Measurements from ENCODE around the gene IL31RA.

Gene IL31RA

DNA sequence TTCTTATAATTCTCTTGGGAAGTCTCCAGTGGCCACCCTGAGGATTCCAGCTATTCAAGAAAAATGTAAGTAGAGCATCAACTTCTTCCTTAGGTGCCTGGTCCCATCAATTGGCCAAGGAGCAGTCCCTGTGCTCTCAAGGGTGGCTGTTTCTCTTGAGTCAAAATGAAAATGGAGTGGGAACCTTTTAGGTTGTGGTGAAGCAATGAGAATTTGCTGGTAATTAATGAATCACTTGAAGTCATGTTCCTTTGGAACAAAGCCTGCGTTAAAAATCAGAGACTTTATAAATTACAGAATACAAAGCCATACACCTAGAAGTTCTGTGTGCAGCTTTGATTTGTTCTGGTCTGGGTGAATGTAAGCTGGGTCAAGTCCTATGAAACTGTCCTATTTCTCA lies 48.9 kb downstream of the IL31RA start:
- no peak for DNase-seq (ENCODE audit: extremely low read depth in 1 of 2, low read depth in 1 of 2)

DNA sequence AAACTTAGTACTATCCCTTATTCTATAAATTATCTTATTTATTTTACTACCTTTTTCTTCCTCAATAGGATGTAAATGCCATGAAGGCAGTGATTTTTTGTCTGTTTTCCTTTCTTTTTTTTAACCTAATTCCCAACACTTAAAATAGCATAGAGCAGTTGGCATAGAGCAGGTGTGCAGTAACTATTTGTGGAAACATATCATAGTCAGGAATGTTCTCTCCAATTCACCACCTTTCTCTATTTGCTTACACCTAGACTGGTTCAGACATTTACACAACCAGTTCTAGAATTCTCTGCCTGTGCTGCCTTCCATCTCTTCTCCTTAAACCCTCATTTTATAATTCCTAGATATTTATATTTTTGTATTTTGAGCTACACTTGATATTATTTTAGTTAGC lies 49.6 kb downstream of the IL31RA start:
- no peak for DNase-seq (ENCODE audit: extremely low read depth in 1 of 2, low read depth in 1 of 2)

GRCh38 chr5:55902696-55903095 lies 51.5 kb downstream of the IL31RA start:
- DNase-seq (ENCODE audit: extremely low read depth in 1 of 2, low read depth in 1 of 2): no peak

DNA sequence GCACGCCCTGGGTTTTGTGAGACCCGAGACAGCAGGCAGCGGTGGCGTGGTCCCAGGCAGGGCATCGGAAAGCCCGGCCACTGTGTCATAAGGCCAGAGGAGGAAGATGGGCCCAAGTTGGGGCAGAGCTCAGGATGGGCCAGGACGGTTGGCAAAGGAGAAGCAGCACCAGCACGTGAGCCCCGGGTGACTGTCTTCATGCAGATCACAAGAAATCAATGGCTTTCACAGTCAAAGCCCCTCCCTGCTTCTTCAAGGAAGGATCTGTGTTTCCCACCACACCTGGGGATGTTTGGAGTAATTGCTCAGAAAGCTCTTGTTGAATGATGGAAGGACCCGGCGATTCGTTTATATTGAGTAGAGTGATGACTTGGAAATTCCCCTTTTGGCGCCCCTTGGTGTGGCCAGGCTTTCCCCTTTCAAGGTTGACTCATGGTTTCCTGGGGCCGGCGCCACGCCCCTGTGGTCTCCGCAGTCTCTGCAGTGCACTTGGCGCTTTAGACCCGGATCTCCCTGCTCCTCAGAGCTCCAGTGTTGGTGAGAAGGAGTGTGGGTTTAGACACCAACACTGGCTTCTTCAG lies 52.1 kb downstream of the IL31RA start:
- peak; percentile 23 to 44 for DNase-seq (ENCODE audit: extremely low read depth in 1 of 2, low read depth in 1 of 2)

DNA sequence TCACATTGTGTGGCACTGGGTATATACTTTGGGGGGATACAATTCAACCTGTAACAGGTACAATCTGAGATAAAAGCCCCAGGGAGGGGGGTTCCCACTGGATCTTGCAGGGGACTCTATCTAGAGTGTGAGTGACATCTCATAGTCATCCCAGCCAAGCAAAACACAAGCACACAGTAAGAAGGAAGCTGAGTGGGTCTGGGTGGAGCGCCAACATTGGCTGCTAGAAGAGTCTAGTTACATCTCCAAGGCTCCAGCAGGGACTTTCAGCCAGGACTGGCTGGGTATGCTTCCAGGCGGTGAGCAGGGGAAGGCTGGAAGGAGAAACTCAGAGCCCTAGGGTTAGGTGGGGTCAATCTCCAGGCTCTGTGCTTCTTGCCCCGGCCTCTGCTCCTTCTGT lies 53.0 kb downstream of the IL31RA start:
- no peak for DNase-seq (ENCODE audit: extremely low read depth in 1 of 2, low read depth in 1 of 2)

- DNase-seq (ENCODE audit: extremely low read depth in 1 of 2, low read depth in 1 of 2): no peak
Observed at GRCh38 chr5:55905251-55905650, 54.1 kb downstream of the IL31RA start.

DNA sequence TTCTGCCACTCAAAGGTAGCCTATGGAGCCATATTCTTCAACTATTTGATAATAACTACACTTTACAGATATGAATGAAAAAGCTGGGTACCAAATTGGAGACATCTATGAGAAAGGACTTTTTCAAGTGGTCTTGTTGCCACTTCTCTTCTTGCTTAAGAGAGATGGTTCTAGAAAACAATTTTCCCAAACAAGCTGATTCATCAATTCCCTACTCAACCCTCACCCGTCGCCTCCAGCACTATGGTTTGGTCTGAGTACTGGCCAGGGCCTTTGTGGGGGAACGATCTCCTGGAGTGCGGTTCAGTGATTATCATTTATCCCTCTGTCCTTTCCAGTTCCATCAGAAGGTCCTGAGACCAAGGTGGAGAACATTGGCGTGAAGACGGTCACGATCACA lies 56.8 kb downstream of the IL31RA start:
- no peak for DNase-seq (ENCODE audit: extremely low read depth in 1 of 2, low read depth in 1 of 2)

- no peak for DNase-seq (ENCODE audit: extremely low read depth in 1 of 2, low read depth in 1 of 2)
Observed at GRCh38 chr5:55908804-55909203, 57.6 kb downstream of the IL31RA start.

- DNase-seq (ENCODE audit: extremely low read depth in 1 of 2, low read depth in 1 of 2): no peak
Observed at GRCh38 chr5:55911784-55912653, 60.9 kb downstream of the IL31RA start.

DNA sequence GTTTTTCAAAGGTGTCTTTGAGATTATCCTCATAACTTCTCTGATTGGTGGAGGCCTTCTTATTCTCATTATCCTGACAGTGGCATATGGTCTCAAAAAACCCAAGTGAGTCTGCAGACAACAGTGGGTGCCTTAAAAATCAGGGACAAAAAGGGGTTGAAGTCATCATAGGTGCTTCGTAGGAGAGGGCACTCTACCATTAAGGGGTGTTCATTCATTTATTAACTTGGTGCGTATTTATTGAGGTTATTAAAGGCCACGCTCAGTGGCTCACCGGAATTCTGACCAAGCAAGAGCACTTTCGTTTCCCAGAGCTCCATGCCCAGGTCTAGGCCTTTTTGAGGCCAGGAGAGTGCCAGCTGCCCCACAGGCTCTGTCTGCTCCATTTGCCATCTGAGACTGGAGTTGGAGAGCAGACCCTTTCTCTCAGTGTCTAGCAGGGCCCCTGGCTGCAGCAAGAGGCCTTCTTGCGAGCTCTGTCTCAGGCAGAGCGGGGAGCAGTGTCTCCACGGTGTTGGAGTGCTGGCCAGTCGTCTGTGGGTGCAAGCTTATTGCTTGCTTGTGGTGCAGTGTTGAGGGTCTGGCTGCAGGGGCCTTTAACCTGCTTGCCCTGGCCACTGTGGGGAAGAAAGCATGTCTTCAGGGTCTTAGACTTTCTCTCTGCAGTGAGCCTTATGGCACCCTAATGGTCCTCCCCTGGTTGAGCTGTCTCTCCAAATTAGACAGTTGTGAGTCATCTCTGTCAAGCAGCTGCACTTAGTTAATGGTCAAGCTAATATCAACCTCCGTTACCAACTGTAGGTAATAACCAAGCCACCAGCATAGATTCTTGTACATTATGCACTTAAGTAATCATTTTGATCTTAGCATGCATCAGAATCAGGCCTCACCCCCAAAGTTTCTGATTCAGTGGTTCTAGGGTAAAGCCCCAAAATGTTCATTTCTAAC lies 62.6 kb downstream of the IL31RA start:
- no peak for DNase-seq (ENCODE audit: extremely low read depth in 1 of 2, low read depth in 1 of 2)

GRCh38 chr5:55914971-55915370 lies 63.8 kb downstream of the IL31RA start:
- DNase-seq (ENCODE audit: extremely low read depth in 1 of 2, low read depth in 1 of 2): no peak

DNA sequence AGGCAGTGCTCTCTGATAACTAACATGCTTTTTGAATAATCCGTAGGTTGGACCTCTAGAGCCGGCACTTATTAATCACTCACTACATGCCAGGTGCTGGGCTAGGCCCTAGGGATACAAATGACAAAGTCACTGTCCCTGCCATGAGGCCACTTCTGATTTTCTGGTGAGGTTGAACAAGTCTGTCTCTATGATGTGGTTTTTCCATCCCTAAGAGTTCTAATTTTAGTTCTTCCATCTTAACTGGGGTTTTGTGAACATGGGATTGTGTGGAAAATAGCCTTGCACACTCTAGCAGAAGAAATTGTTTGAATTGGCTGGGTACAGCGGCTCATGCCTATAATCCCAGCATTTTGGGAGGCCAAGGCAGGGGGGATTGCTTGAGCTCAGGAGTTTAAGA lies 64.6 kb downstream of the IL31RA start:
- DNase-seq (ENCODE audit: extremely low read depth in 1 of 2, low read depth in 1 of 2): no peak

- no peak for DNase-seq (ENCODE audit: extremely low read depth in 1 of 2, low read depth in 1 of 2)
Observed at GRCh38 chr5:55916986-55917385, 65.8 kb downstream of the IL31RA start.

- DNase-seq (ENCODE audit: extremely low read depth in 1 of 2, low read depth in 1 of 2): no peak
Observed at GRCh38 chr5:55917402-55918086, 66.4 kb downstream of the IL31RA start.

DNA sequence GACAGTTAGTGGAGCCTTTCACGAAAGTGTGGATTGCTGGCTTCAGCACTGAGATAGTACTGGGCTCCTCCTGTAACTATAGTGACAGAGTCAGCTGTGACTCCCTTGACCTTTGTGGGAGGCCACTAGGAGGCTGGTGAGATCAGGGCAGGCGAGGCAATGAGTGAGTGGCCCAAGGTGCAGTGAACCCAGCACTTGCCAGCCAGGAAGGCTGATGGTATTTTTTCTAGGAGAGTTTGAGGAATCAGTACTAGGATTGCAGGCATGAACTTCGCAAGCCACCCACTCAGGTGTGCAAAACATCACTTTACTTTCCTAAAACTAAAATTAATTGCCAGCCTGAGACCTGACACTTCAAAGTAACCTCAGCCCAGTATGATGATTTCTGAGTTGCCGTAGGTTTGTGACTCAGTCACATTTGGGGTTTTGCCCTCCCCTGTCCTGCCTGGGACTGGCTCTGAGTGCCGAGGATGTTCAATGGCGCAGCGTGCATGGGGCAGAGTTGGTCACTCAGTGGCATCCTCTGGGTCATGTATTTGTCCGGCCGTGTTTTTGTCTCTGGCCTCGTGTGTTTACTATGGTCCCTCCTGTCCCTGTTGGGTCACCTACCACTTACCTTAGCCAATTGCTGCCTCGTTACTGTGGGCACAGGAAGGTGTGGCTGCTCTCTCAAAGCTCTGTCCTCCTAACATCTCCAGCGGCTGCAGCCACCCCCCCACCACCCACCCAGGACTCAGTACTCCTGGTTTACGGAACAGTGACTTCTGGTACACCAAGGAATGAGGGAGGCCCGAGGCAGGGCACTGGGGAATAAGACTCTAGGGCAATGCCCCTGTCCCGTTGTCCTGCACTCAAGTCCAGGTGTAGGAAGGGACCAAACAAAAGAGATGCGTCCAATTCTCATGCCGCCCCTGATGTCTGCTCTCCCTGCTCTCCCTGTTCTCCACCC lies 67.2 kb downstream of the IL31RA start:
- no peak for DNase-seq (ENCODE audit: extremely low read depth in 1 of 2, low read depth in 1 of 2)

- no peak for DNase-seq (ENCODE audit: extremely low read depth in 1 of 2, low read depth in 1 of 2)
Observed at GRCh38 chr5:55919625-55920024, 68.5 kb downstream of the IL31RA start.

DNA sequence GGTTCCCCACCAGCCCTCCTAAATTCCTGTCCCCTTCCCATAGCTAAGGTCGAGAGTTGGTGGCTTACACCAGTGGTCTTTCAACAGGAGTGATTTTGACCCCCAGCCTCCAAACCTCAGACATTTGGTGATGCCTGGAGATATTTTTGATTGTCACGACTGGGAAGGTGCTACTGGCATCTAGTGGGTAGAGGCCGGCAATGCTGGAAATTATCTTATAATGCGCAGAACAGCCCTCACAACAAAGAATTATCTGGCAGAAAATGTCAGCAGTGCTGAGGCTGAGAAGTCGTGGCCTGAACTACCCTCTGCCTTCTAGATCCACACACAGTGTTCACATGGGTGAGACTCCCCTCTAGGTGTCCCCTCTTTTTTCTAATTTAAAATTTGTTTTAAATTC lies 69.6 kb downstream of the IL31RA start:
- DNase-seq (ENCODE audit: extremely low read depth in 1 of 2, low read depth in 1 of 2): no peak

GRCh38 chr5:55921617-55922016 lies 70.5 kb downstream of the IL31RA start:
- DNase-seq (ENCODE audit: extremely low read depth in 1 of 2, low read depth in 1 of 2): no peak

- no peak for DNase-seq (ENCODE audit: extremely low read depth in 1 of 2, low read depth in 1 of 2)
Observed at GRCh38 chr5:55923177-55923771, 72.1 kb downstream of the IL31RA start.
